OCI-LY1 (cell line): Measurements from ENCODE around the gene TNFRSF12A.

Experiments used
- CTCF ChIP-seq: fragments of 200-600 bp; sonication (generic), shearing (Covaris generic); IDR thresholded peaks from 2 replicates; pipeline ENCODE4 v1.5.1; 2017; ENCODE audit warnings: mild to moderate bottlenecking, antibody characterized with exemption, low read length, moderate library complexity, mixed read lengths
- EZH2 ChIP-seq: fragments of 200-600 bp; sonication (generic), shearing (Covaris generic); IDR thresholded peaks from 2 replicates; pipeline ENCODE4 v1.8.0; 2017; ENCODE audit warnings: borderline replicate concordance, mixed run types, mild to moderate bottlenecking, antibody characterized with exemption, low read length, moderate library complexity, mixed read lengths

DNA sequence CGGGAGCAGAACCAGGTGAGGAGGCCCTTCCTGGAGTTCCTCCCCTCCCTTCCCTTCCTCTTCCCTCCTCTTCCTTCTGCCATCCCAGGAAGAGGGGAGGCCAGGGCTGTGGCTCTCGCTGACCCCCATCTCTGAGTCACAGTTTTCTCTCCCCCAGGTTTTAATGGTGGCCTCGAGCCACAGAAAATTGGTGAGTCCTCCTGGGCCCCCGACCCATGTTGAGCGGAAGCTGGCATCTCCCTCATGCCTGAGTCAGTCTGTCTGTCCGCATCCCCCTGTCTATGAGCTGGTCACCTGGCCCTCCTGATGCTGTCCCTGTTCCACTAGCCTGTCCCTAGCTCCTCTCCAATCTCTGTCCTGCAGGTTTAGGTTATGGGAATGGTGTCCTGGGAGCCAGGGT is 20.2 kb upstream of the TNFRSF12A start:
- TF ChIP-seq CTCF (no peak), EZH2 (no peak)
